Keratinocyte (primary cell): ENCODE data around the gene CTNNBL1. TPM values are rescaled to one million over a fixed set of nuclear protein-coding genes. Genes with fewer than 3 reads are reported as not detected.

ENCODE experiments used
- DNase-seq: peaks from one replicate; pipeline ENCODE4 v3.0.0-alpha.2; 2011; ENCODE audit warnings: low read depth, missing footprints, low spot score
- FAIRE-seq: peaks from 2 replicates; lab custom pipeline; 2011; peaks lifted over from hg19 to GRCh38; lab: Jason Lieb, UNC
- H2AFZ ChIP-seq: 2 replicates; pipeline ENCODE4 v1.6.0; 2012; ENCODE audit warnings: low read length, control low read depth, inconsistent platforms; ENCODE audit not compliant: control insufficient read depth
- H3K27ac ChIP-seq: 2 replicates; pipeline ENCODE4 v1.5.1; 2011; ENCODE audit warnings: low read length; ENCODE audit not compliant: control insufficient read depth, insufficient read depth
- H3K27me3 ChIP-seq: 3 replicates; pipeline ENCODE4 v1.6.0; 2011; ENCODE audit warnings: low read length; ENCODE audit not compliant: control insufficient read depth, insufficient read depth; ENCODE audit errors: extremely low read depth
- H3K36me3 ChIP-seq, 2 experiments: 2 replicates in 1 of 2; 3 replicates in 1 of 2; pipeline ENCODE4 v1.5.1; 2011; ENCODE audit warnings: low read length in 2 of 2, mild to moderate bottlenecking in 1 of 2; ENCODE audit not compliant: control insufficient read depth in 2 of 2, insufficient read depth in 2 of 2; ENCODE audit errors: extremely low read depth in 1 of 2
- H3K4me1 ChIP-seq: 3 replicates; pipeline ENCODE4 v1.5.1; 2011; ENCODE audit warnings: low read length; ENCODE audit not compliant: control insufficient read depth, insufficient read depth; ENCODE audit errors: extremely low read depth
- H3K4me2 ChIP-seq: 3 replicates; pipeline ENCODE4 v1.6.0; 2011; ENCODE audit warnings: low read depth, low read length; ENCODE audit not compliant: control insufficient read depth, insufficient read depth; ENCODE audit errors: extremely low read depth
- H3K4me3 ChIP-seq, 3 experiments: fragments of 200-600 bp in 1 of 3; sonication (generic) in 1 of 3; 2 replicates in 2 of 3; 3 replicates in 1 of 3; pipeline ENCODE4 v1.5.1; 2011 to 2016; ENCODE audit warnings: low read length in 3 of 3, mild to moderate bottlenecking in 3 of 3, control low read depth in 2 of 3, inconsistent platforms in 1 of 3, low read depth in 1 of 3, mixed read lengths in 1 of 3, mixed run types in 1 of 3, moderate library complexity in 1 of 3; ENCODE audit not compliant: control insufficient read depth in 2 of 3, insufficient read depth in 2 of 3; ENCODE audit errors: extremely low read depth in 1 of 3
- H3K79me2 ChIP-seq: 2 replicates; pipeline ENCODE4 v1.6.0; 2012; ENCODE audit warnings: low read length; ENCODE audit not compliant: control insufficient read depth, insufficient read depth
- H3K9ac ChIP-seq: 3 replicates; pipeline ENCODE4 v1.6.0; 2011; ENCODE audit warnings: low read length; ENCODE audit not compliant: control insufficient read depth, insufficient read depth; ENCODE audit errors: extremely low read depth
- H3K9me1 ChIP-seq: 3 replicates; pipeline ENCODE4 v1.6.0; 2011; ENCODE audit warnings: low read length; ENCODE audit not compliant: control insufficient read depth, insufficient read depth; ENCODE audit errors: extremely low read depth
- H3K9me3 ChIP-seq: 2 replicates; pipeline ENCODE4 v1.5.1; 2012; ENCODE audit warnings: low read depth, low read length; ENCODE audit not compliant: control insufficient read depth
- H4K20me1 ChIP-seq: 3 replicates; pipeline ENCODE4 v1.6.0; 2011; ENCODE audit warnings: low read length; ENCODE audit not compliant: control insufficient read depth, insufficient read depth; ENCODE audit errors: extremely low read depth
- EZH2 ChIP-seq: IDR thresholded peaks from one replicate; pipeline ENCODE4 v1.6.1; 2012; ENCODE audit warnings: inconsistent platforms, mild to moderate bottlenecking, low read length, moderate library complexity
- dilution Hi-C: fragments of 300-500 bp; cut with MboI; formaldehyde crosslinking; loops from one replicate; pipeline ENCODE4 v1.7.0; 2020; ENCODE audit warnings: low sequenced_read_pairs; ENCODE audit not compliant: extremely low pct_ligation_motif_present
- polyA plus RNA-seq, 5 experiments: library from polyadenylated mRNA; depleted of rRNA in 3 of 5; stranded (reverse) in 3 of 5; stranded (forward) in 1 of 5; unstranded in 1 of 5; fragments of >200 nt; gene quantifications; 1 replicate in 1 of 5; 2 replicates in 3 of 5; 3 replicates in 1 of 5; pipeline versions ENCODE4 v1.2.1 to v1.2.3, GENCODE V29; 2011 to 2012; ENCODE audit warnings: missing spikeins in 2 of 5, low read depth in 1 of 5, low replicate concordance in 1 of 5
- TF ChIP-seq, protein P1 (sequence below), 3 experiments: IDR thresholded peaks in 1 of 3; conservative IDR thresholded peaks in 1 of 3; optimal IDR thresholded peaks in 1 of 3; 2 replicates in 2 of 3; 3 replicates in 1 of 3; pipeline versions ENCODE3 to v1.5.1; 2011; ENCODE audit warnings: low read length in 3 of 3, mild to moderate bottlenecking in 3 of 3, moderate library complexity in 2 of 3, control low read depth in 1 of 3, inconsistent platforms in 1 of 3; ENCODE audit not compliant: insufficient read depth in 2 of 3; ENCODE audit errors: extremely low read depth in 1 of 3

The CTNNBL1 gene
- polyA plus RNA-seq, 1 donor (not counting 4 experiments of a cell fraction or from before 2014, with no cell fraction given): 37.0 TPM

DNA sequence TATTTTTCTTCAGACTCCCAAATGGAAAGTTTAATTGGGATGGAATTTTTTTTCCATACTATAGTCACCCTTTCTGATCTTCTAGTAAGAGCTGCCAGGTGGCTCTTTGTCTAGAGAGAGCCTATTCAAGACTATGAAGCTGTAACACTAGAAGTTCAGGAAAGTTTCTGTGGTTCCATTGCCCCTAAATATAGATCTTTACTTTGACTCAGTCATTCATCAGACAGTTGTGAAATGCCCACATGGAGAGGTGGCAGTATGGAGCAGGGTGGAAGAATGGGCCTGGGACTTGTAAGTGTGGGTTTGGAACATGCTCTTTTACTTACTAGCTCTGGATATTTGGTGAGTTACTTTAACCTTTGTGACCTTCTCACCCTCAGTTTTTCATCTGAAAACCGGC, 87.8 kb downstream of the CTNNBL1 start:
- no peak for TF ChIP-seq EZH2
- TF ChIP-seq, protein P1, sequence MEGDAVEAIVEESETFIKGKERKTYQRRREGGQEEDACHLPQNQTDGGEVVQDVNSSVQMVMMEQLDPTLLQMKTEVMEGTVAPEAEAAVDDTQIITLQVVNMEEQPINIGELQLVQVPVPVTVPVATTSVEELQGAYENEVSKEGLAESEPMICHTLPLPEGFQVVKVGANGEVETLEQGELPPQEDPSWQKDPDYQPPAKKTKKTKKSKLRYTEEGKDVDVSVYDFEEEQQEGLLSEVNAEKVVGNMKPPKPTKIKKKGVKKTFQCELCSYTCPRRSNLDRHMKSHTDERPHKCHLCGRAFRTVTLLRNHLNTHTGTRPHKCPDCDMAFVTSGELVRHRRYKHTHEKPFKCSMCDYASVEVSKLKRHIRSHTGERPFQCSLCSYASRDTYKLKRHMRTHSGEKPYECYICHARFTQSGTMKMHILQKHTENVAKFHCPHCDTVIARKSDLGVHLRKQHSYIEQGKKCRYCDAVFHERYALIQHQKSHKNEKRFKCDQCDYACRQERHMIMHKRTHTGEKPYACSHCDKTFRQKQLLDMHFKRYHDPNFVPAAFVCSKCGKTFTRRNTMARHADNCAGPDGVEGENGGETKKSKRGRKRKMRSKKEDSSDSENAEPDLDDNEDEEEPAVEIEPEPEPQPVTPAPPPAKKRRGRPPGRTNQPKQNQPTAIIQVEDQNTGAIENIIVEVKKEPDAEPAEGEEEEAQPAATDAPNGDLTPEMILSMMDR (optimal IDR thresholded peaks at IDR 0.05 in 1 of 3, IDR thresholded peaks at IDR 0.05 in 1 of 3, conservative IDR thresholded peaks at IDR 0.05 in 1 of 3; ENCODE audit: extremely low read depth in 1 of 3, insufficient read depth in 2 of 3, low read length in 3 of 3): peak in 2 of 3 experiments; percentile 15 to 32
- FAIRE-seq: no peak
- H3K36me3 ChIP-seq: peaks cover 3 to 7% of the 10 kb centered on the region in 2 experiments

DNA sequence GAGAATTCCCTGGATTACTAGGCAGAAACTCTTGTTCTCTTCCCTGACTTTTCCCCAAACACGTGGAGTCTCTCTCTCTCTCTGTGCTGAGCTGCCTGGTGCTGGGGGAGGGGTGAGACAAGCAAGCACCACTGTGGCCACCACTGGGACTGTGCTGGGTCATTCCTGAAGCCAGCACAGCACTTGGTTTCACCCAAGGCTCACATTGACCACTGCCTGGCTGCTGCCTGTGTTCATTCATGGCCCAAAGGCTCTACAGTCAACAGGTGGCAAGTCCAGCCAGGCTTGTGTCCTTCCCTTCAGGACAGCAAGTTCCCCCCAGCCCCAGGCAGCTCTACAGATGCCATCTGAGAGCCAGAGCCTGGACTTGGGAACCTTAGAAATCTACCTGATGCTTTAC, 92.2 kb downstream of the CTNNBL1 start:
- FAIRE-seq: no peak
- TF ChIP-seq EZH2: no peak
- TF ChIP-seq, protein P1 (optimal IDR thresholded peaks at IDR 0.05 in 1 of 3, IDR thresholded peaks at IDR 0.05 in 1 of 3, conservative IDR thresholded peaks at IDR 0.05 in 1 of 3; ENCODE audit: extremely low read depth in 1 of 3, insufficient read depth in 2 of 3, low read length in 3 of 3): no peak
- no peak overlapping the region for H2AFZ ChIP-seq

More for the DNA sequence above, 87.8 kb downstream of the CTNNBL1 start:
- no peaks in the 10 kb centered on the region for H3K9me3 ChIP-seq
- H4K20me1 ChIP-seq: no peaks in the 10 kb centered on the region
- H3K4me2 ChIP-seq: no peak overlapping the region
- no peaks in the 10 kb centered on the region for H3K4me1 ChIP-seq
- no peak overlapping the region for H2AFZ ChIP-seq
- DNase-seq: no peak
- H3K9me1 ChIP-seq: no peaks in the 10 kb centered on the region
- no peak overlapping the region for H3K9ac ChIP-seq
- no peaks in the 10 kb centered on the region for H3K79me2 ChIP-seq
- no peaks in the 10 kb centered on the region for H3K27me3 ChIP-seq
- no peak overlapping the region for H3K4me3 ChIP-seq
- dilution Hi-C loops: no loop called here
- H3K27ac ChIP-seq: no peak overlapping the region

More for the DNA sequence above, 92.2 kb downstream of the CTNNBL1 start:
- H3K9me3 ChIP-seq: no peaks in the 10 kb centered on the region
- no peak overlapping the region for H3K4me2 ChIP-seq
- H3K4me1 ChIP-seq: no peaks in the 10 kb centered on the region
- peaks cover 4 to 7% of the 10 kb centered on the region in 2 experiments for H3K36me3 ChIP-seq
- no peak overlapping the region for H3K4me3 ChIP-seq
- H3K9me1 ChIP-seq: no peaks in the 10 kb centered on the region
- H3K9ac ChIP-seq: no peak overlapping the region
- no peaks in the 10 kb centered on the region for H4K20me1 ChIP-seq
- H3K27me3 ChIP-seq: no peaks in the 10 kb centered on the region
- no peaks in the 10 kb centered on the region for H3K79me2 ChIP-seq
- no peak for DNase-seq
- H3K27ac ChIP-seq: no peak overlapping the region
- dilution Hi-C loops: no loop called here
